ENCODE data around the gene PACSIN1. TPM values are rescaled to one million over a fixed set of nuclear protein-coding genes. Genes with fewer than 3 reads are reported as not detected.

The PACSIN1 gene
- total and polyA plus RNA-seq, 10 of the 15 experiments (the other 5 are each of a cell fraction or from before 2014, with no cell fraction given), result 0.50 to 9.4 (median 2.8) TPM

DNA sequence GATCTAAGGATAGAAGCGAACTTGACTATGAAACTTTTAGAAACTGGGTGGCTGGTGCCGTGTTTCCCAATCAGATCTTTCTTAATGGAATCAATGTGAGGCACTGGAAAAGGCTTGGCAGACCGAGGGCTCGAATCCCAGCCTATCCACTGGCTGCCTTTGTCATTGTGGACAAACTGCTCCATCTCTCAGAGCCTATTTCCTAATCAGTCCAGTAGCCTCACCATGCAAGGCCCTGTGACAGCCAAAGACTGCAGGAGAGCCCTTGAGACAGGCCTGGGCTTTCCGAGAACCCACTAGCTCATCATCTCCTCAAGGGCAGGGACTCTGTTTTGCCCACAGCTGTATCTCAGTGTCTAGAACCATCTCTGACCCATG is 46.9 kb downstream of the PACSIN1 start:
- no peak overlapping the region for H2AFZ ChIP-seq (ENCODE audit: control insufficient read depth, low read depth, low read length)
- no peaks in the 10 kb centered on the region for H3K27me3 ChIP-seq (replicated peaks in 1 of 2; ENCODE audit: control insufficient read depth in 2 of 2, insufficient read depth in 2 of 2, low read length in 1 of 2)
- no peak for FAIRE-seq
- no peak overlapping the region for H3K4me3 ChIP-seq
- intact Hi-C loops (cut with micrococcal nuclease; ENCODE audit: unreplicated experiment) (no loop called here), in situ Hi-C loops (cut with MboI) (no loop called here)
- no peak for ATAC-seq
- no TSS peak for BruUV-seq (replicated peaks)
- 23% methylated on average over 5 of the region's 5 CpGs for WGBS (ENCODE audit: insufficient coverage, insufficient replicate concordance, low lambda C conversion rate, missing lambda C conversion rate)
- no peaks in the 10 kb centered on the region for H3K4me1 ChIP-seq (ENCODE audit: control insufficient read depth, insufficient read depth, low read length)
- H3K9me3 ChIP-seq (replicated peaks; ENCODE audit: control insufficient read depth, insufficient read depth, low read length), result peaks cover 2% of the 10 kb centered on the region; the same call in 2 of the 3 replicates
- no peaks in the 10 kb centered on the region for H4K20me1 ChIP-seq (ENCODE audit: control insufficient read depth, insufficient read depth)
- no peaks in the 10 kb centered on the region for H3K79me2 ChIP-seq (ENCODE audit: control insufficient read depth, insufficient read depth, low read length)
- no peaks in the 10 kb centered on the region for H3K36me3 ChIP-seq (ENCODE audit: control insufficient read depth in 2 of 2, insufficient read depth in 2 of 2, low read length in 1 of 2)
- no peak for DNase-seq (ENCODE audit: low read depth, low spot score)
- H3K4me2 ChIP-seq (ENCODE audit: control insufficient read depth, insufficient read depth), result no peak overlapping the region
- ChIA-PET POLR2A (interaction anchor here (0.6 kb wide), 1 partner anchor 29 kb away, joined by 8 read pairs; no protein-coding TSS in a partner anchor), SMC1A (ENCODE audit: uncharacterized antibody, unreplicated experiment) (no interaction called here), CTCF (interaction anchor here (0.6 kb wide), 1 partner anchor 26 kb away, joined by 4 read pairs; no protein-coding TSS in a partner anchor), RAD21 (ENCODE audit: unreplicated experiment) (interaction anchor here (0.9 kb wide), 1 partner anchor 53 kb away, joined by 3 read pairs; no protein-coding TSS in a partner anchor)
- no peak overlapping the region for H3K9ac ChIP-seq (ENCODE audit: control insufficient read depth, insufficient read depth, low read length)
- TF ChIP-seq PML (IDR thresholded peaks at IDR 0.05; ENCODE audit: low read length), result no peak
- no peak overlapping the region for H3K27ac ChIP-seq (ENCODE audit: control insufficient read depth, insufficient read depth)

DNA sequence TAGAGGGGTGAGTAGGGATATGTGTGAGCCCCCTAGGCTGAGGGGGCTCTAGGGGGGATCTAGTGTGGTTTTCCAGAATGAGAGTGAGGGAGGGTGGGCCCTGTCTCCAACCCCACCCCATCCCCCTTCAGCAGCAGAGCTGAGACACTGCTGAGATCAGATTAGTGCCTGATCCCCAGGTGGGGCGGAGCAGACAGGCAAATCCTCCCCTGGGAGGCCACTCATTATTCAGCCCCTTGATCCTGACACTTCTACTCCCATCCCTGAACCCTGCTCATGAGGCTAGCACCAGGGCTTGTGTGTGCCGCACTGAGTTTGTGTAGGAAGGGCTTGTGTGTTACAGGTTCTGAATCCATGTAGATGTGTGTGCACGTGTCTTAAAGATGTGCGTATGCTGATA is 47.8 kb downstream of the PACSIN1 start:
- BruUV-seq (replicated peaks), result no TSS peak
- in situ Hi-C loops (cut with MboI) (no loop called here), intact Hi-C loops (cut with micrococcal nuclease; ENCODE audit: unreplicated experiment) (no loop called here)
- Histone ChIP-seq H3K4me3 (no peak overlapping the region), H3K9ac (ENCODE audit: control insufficient read depth, insufficient read depth, low read length) (no peak overlapping the region), H3K4me2 (ENCODE audit: control insufficient read depth, insufficient read depth) (no peak overlapping the region), H3K36me3 (ENCODE audit: control insufficient read depth in 2 of 2, insufficient read depth in 2 of 2, low read length in 1 of 2) (no peaks in the 10 kb centered on the region), H3K27ac (ENCODE audit: control insufficient read depth, insufficient read depth) (no peak overlapping the region), H3K9me3 (replicated peaks; ENCODE audit: control insufficient read depth, insufficient read depth, low read length) (peaks cover 2% of the 10 kb centered on the region; the same call in 2 of the 3 replicates), H3K4me1 (ENCODE audit: control insufficient read depth, insufficient read depth, low read length) (no peaks in the 10 kb centered on the region), H4K20me1 (ENCODE audit: control insufficient read depth, insufficient read depth) (no peaks in the 10 kb centered on the region), H2AFZ (ENCODE audit: control insufficient read depth, low read depth, low read length) (no peak overlapping the region), H3K79me2 (ENCODE audit: control insufficient read depth, insufficient read depth, low read length) (no peaks in the 10 kb centered on the region), H3K27me3 (replicated peaks in 1 of 2; ENCODE audit: control insufficient read depth in 2 of 2, insufficient read depth in 2 of 2, low read length in 1 of 2) (no peaks in the 10 kb centered on the region)
- POLR2A ChIA-PET, result no interaction called here
- SMC1A ChIA-PET (ENCODE audit: uncharacterized antibody, unreplicated experiment), result no interaction called here
- CTCF ChIA-PET, result interaction anchor here (0.6 kb wide), 1 partner anchor 27 kb away, joined by 4 read pairs; no protein-coding TSS in a partner anchor
- DNase-seq (ENCODE audit: low read depth, low spot score) (no peak), FAIRE-seq (no peak), ATAC-seq (no peak)
- RAD21 ChIA-PET (ENCODE audit: unreplicated experiment), result interaction anchor here (0.9 kb wide), 1 partner anchor 53 kb away, joined by 3 read pairs; no protein-coding TSS in a partner anchor
- 67% methylated on average over 4 of the region's 4 CpGs for WGBS (ENCODE audit: insufficient coverage, insufficient replicate concordance, low lambda C conversion rate, missing lambda C conversion rate)
- TF ChIP-seq, protein P1, sequence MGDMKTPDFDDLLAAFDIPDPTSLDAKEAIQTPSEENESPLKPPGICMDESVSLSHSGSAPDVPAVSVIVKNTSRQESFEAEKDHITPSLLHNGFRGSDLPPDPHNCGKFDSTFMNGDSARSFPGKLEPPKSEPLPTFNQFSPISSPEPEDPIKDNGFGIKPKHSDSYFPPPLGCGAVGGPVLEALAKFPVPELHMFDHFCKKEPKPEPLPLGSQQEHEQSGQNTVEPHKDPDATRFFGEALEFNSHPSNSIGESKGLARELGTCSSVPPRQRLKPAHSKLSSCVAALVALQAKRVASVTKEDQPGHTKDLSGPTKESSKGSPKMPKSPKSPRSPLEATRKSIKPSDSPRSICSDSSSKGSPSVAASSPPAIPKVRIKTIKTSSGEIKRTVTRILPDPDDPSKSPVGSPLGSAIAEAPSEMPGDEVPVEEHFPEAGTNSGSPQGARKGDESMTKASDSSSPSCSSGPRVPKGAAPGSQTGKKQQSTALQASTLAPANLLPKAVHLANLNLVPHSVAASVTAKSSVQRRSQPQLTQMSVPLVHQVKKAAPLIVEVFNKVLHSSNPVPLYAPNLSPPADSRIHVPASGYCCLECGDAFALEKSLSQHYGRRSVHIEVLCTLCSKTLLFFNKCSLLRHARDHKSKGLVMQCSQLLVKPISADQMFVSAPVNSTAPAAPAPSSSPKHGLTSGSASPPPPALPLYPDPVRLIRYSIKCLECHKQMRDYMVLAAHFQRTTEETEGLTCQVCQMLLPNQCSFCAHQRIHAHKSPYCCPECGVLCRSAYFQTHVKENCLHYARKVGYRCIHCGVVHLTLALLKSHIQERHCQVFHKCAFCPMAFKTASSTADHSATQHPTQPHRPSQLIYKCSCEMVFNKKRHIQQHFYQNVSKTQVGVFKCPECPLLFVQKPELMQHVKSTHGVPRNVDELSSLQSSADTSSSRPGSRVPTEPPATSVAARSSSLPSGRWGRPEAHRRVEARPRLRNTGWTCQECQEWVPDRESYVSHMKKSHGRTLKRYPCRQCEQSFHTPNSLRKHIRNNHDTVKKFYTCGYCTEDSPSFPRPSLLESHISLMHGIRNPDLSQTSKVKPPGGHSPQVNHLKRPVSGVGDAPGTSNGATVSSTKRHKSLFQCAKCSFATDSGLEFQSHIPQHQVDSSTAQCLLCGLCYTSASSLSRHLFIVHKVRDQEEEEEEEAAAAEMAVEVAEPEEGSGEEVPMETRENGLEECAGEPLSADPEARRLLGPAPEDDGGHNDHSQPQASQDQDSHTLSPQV (IDR thresholded peaks at IDR 0.05), result no peak
- TF ChIP-seq RB1 (IDR thresholded peaks at IDR 0.05; ENCODE audit: borderline replicate concordance) (no peak), MXI1 (IDR thresholded peaks at IDR 0.05; ENCODE audit: low read depth, low read length) (no peak), FOXK2 (IDR thresholded peaks at IDR 0.05) (no peak), NR2C1 (IDR thresholded peaks at IDR 0.05) (no peak), CEBPB (IDR thresholded peaks at IDR 0.05; ENCODE audit: borderline replicate concordance in 1 of 2, low read depth in 2 of 2, low read length in 2 of 2) (no peak)
- TF ChIP-seq, protein P2, sequence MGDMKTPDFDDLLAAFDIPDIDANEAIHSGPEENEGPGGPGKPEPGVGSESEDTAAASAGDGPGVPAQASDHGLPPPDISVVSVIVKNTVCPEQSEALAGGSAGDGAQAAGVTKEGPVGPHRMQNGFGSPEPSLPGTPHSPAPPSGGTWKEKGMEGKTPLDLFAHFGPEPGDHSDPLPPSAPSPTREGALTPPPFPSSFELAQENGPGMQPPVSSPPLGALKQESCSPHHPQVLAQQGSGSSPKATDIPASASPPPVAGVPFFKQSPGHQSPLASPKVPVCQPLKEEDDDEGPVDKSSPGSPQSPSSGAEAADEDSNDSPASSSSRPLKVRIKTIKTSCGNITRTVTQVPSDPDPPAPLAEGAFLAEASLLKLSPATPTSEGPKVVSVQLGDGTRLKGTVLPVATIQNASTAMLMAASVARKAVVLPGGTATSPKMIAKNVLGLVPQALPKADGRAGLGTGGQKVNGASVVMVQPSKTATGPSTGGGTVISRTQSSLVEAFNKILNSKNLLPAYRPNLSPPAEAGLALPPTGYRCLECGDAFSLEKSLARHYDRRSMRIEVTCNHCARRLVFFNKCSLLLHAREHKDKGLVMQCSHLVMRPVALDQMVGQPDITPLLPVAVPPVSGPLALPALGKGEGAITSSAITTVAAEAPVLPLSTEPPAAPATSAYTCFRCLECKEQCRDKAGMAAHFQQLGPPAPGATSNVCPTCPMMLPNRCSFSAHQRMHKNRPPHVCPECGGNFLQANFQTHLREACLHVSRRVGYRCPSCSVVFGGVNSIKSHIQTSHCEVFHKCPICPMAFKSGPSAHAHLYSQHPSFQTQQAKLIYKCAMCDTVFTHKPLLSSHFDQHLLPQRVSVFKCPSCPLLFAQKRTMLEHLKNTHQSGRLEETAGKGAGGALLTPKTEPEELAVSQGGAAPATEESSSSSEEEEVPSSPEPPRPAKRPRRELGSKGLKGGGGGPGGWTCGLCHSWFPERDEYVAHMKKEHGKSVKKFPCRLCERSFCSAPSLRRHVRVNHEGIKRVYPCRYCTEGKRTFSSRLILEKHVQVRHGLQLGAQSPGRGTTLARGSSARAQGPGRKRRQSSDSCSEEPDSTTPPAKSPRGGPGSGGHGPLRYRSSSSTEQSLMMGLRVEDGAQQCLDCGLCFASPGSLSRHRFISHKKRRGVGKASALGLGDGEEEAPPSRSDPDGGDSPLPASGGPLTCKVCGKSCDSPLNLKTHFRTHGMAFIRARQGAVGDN (IDR thresholded peaks at IDR 0.05), result no peak

Data from GM12878 (cell line).